Endothelial cell of umbilical vein (primary cell): ENCODE data around the gene PLPP3. TPM values are rescaled to one million over a fixed set of nuclear protein-coding genes. Genes with fewer than 3 reads are reported as not detected.

Experiments used
- BruUV-seq: library from RNA; stranded (reverse); fragments of 400-500 nt; replicated peaks from 2 replicates; lab custom pipeline; 2021; lab: Mats Ljungman, UMichigan
- CTCF ChIA-PET: fragments of 300-600, 350-600 bp; sonication (Branson Sonifier 250); formaldehyde crosslinking; loops from one replicate; lab custom pipeline; 2021; ENCODE audit warnings: antibody characterized with exemption, inconsistent platforms; lab: Charles Lee
- POLR2A ChIA-PET: fragments of 300-600, 350-600 bp; sonication (Branson Sonifier 250); formaldehyde crosslinking; loops from one replicate; lab custom pipeline; 2021; ENCODE audit warnings: antibody characterized with exemption, inconsistent platforms; lab: Charles Lee
- DNase-seq: peaks from one replicate; pipeline ENCODE4 v3.0.0-alpha.2; 2011; ENCODE audit warnings: low read depth, low spot score
- FAIRE-seq: peaks from 2 replicates; lab custom pipeline; 2011; peaks lifted over from hg19 to GRCh38; lab: Jason Lieb, UNC
- H2AFZ ChIP-seq: 2 replicates; pipeline ENCODE4 v1.6.0; 2012; ENCODE audit warnings: low read depth, low read length, control low read depth, inconsistent platforms
- H3K27ac ChIP-seq: 2 replicates; pipeline ENCODE4 v1.5.1; 2011; ENCODE audit warnings: low read depth, mild to moderate bottlenecking, control low read depth, low read length, moderate library complexity; ENCODE audit not compliant: insufficient read depth
- H3K27me3 ChIP-seq, 2 experiments: 2 replicates each; pipeline versions ENCODE4 v1.6.0 to v1.6.1; 2011; ENCODE audit warnings: low read length in 2 of 2, mixed read lengths in 1 of 2; ENCODE audit not compliant: control insufficient read depth in 2 of 2, insufficient read depth in 2 of 2
- H3K36me3 ChIP-seq, 2 experiments: 2 replicates in 1 of 2; 3 replicates in 1 of 2; pipeline ENCODE4 v1.5.1; 2011; ENCODE audit warnings: low read length in 2 of 2, mild to moderate bottlenecking in 1 of 2, moderate library complexity in 1 of 2; ENCODE audit not compliant: control insufficient read depth in 2 of 2, insufficient read depth in 2 of 2; ENCODE audit errors: extremely low read depth in 1 of 2
- H3K4me1 ChIP-seq: 3 replicates; pipeline ENCODE4 v1.5.1; 2011; ENCODE audit warnings: mild to moderate bottlenecking, low read length; ENCODE audit not compliant: control insufficient read depth, insufficient read depth; ENCODE audit errors: extremely low read depth
- H3K4me2 ChIP-seq: 2 replicates; pipeline ENCODE4 v1.6.1; 2011; ENCODE audit warnings: low read length, control low read depth, mixed read lengths; ENCODE audit not compliant: insufficient read depth
- H3K4me3 ChIP-seq, 3 experiments: fragments of 200-600 bp in 1 of 3; sonication (generic), shearing (Covaris generic) in 1 of 3; replicated peaks in 1 of 3; 2 replicates each; pipeline ENCODE4 v1.5.1; 2011 to 2016; ENCODE audit warnings: control low read depth in 3 of 3, low read length in 3 of 3, mild to moderate bottlenecking in 2 of 3, inconsistent platforms in 1 of 3, low read depth in 1 of 3, moderate library complexity in 1 of 3; ENCODE audit not compliant: insufficient read depth in 1 of 3
- H3K79me2 ChIP-seq: 2 replicates; pipeline ENCODE4 v1.6.0; 2012; ENCODE audit warnings: low read length, inconsistent platforms; ENCODE audit not compliant: control insufficient read depth, insufficient read depth
- H3K9ac ChIP-seq: replicated peaks from 2 replicates; pipeline ENCODE3; 2011; ENCODE audit warnings: low read length, control low read depth; ENCODE audit not compliant: insufficient read depth; ENCODE audit errors: extremely low read depth
- H3K9me1 ChIP-seq: replicated peaks from 3 replicates; pipeline ENCODE4 v1.6.0; 2011; ENCODE audit warnings: mild to moderate bottlenecking, low read length; ENCODE audit not compliant: control insufficient read depth, insufficient read depth; ENCODE audit errors: extremely low read depth
- H3K9me3 ChIP-seq: replicated peaks from 2 replicates; pipeline ENCODE4 v1.5.1; 2012; ENCODE audit warnings: low read length, inconsistent platforms; ENCODE audit not compliant: control insufficient read depth, insufficient read depth
- H4K20me1 ChIP-seq: replicated peaks from 2 replicates; pipeline ENCODE3; 2011; ENCODE audit warnings: mild to moderate bottlenecking, low read length; ENCODE audit not compliant: control insufficient read depth, insufficient read depth; ENCODE audit errors: extremely low read depth
- EZH2 ChIP-seq: IDR thresholded peaks from 2 replicates; pipeline ENCODE4 v1.6.1; 2012; ENCODE audit warnings: borderline replicate concordance, low read depth, mild to moderate bottlenecking, moderate library complexity, low read length, inconsistent platforms; ENCODE audit not compliant: severe bottlenecking
- FOS ChIP-seq: IDR thresholded peaks from 2 replicates; pipeline ENCODE4 v1.6.1; 2011; ENCODE audit warnings: mild to moderate bottlenecking, low read length, moderate library complexity, borderline replicate concordance; ENCODE audit not compliant: insufficient read depth
- GATA2 ChIP-seq: IDR thresholded peaks from 2 replicates; pipeline ENCODE4 v1.7.0; 2011; ENCODE audit warnings: low read depth, mild to moderate bottlenecking, moderate library complexity, mixed read lengths, low read length; ENCODE audit not compliant: insufficient read length, insufficient read depth
- JUN ChIP-seq: IDR thresholded peaks from 2 replicates; pipeline ENCODE4 v1.6.1; 2011; ENCODE audit warnings: borderline replicate concordance, low read depth; ENCODE audit not compliant: insufficient read length, insufficient read depth
- POLR2AphosphoS5 ChIP-seq: IDR thresholded peaks from 2 replicates; pipeline ENCODE4 v1.6.1; 2012; ENCODE audit warnings: low read depth, mild to moderate bottlenecking, control low read depth, low read length, moderate library complexity; ENCODE audit not compliant: insufficient read depth
- dilution Hi-C: fragments of 300-500 bp; cut with MboI; formaldehyde crosslinking; loops from one replicate; pipeline ENCODE4 v1.15.0; 2019; ENCODE audit warnings: low sequenced_read_pairs; ENCODE audit not compliant: extremely low pct_ligation_motif_present
- intact Hi-C: fragments of 100-400 bp; cut with micrococcal nuclease; formaldehyde crosslinking; loops from one replicate; pipeline ENCODE4 v1.10.0; 2022
- polyA plus RNA-seq, 4 experiments: library from polyadenylated mRNA; depleted of rRNA in 3 of 4; stranded (reverse) in 3 of 4; unstranded in 1 of 4; fragments of >200 nt; gene quantifications; 2 replicates each; pipeline versions ENCODE4 v1.2.1 to v1.2.3, GENCODE V29; 2011 to 2012; ENCODE audit warnings: missing spikeins in 1 of 4
- total RNA-seq: library from RNA; stranded (reverse); gene quantifications from 2 replicates; pipeline ENCODE4 v1.2.3, GENCODE V29; 2021
- TF ChIP-seq, protein P1 (sequence below): IDR thresholded peaks from 2 replicates; pipeline ENCODE4 v1.6.1; 2011; ENCODE audit not compliant: insufficient read depth, insufficient read length
- TF ChIP-seq, protein P2 (sequence below), 2 donors: IDR thresholded peaks; 1 replicate in 1 of 2; 2 replicates in 1 of 2; pipeline ENCODE4 v1.5.1; 2011; ENCODE audit warnings: low read length in 2 of 2, mild to moderate bottlenecking in 2 of 2, moderate library complexity in 2 of 2, control low read depth in 1 of 2, inconsistent platforms in 1 of 2, low read depth in 1 of 2; ENCODE audit not compliant: insufficient read depth in 1 of 2; ENCODE audit errors: extremely low read depth in 1 of 2

The PLPP3 gene
- total and polyA plus RNA-seq, 2 donors (not counting 3 experiments of a cell fraction or from before 2014, with no cell fraction given): 11.3 to 14.1 TPM

DNA sequence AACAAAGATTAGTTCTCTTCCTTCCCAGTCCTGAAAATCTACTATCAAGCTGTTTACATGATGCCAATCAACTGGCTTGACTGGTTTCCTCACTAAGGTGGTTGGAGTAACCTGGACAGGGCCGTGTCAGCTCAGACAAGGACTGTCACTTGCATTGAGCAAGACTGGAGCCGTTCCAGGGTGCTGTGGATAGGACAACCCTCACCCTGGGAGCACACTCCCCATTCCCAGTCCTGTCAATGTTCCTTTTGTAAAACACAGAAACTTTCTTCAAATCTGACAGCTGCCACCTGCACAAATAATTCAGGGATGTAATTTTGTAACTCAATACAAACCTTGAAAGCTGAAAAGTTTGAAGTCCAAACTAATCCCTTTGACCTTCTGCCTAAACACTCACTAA is 31.4 kb downstream of the PLPP3 start:
- Histone ChIP-seq H3K9me3 (no peaks in the 10 kb centered on the region), H3K27me3 (no peaks in the 10 kb centered on the region), H3K36me3 (no peaks in the 10 kb centered on the region), H3K9ac (no peak overlapping the region), H3K79me2 (peaks cover 1% of the 10 kb centered on the region), H2AFZ (no peak overlapping the region), H3K4me2 (no peak overlapping the region), H4K20me1 (no peaks in the 10 kb centered on the region), H3K9me1 (no peaks in the 10 kb centered on the region), H3K27ac (no peak overlapping the region), H3K4me3 (no peak overlapping the region), H3K4me1 (no peaks in the 10 kb centered on the region)
- DNase-seq (no peak), FAIRE-seq (no peak)
- dilution Hi-C loops: no loop called here
- no peak for TF ChIP-seq POLR2AphosphoS5
- TF ChIP-seq, protein P1, sequence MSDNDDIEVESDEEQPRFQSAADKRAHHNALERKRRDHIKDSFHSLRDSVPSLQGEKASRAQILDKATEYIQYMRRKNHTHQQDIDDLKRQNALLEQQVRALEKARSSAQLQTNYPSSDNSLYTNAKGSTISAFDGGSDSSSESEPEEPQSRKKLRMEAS: no peak
- no peak for TF ChIP-seq JUN
- TF ChIP-seq EZH2: no peak
- TF ChIP-seq GATA2: no peak
- TF ChIP-seq FOS: no peak
- TF ChIP-seq, protein P2, sequence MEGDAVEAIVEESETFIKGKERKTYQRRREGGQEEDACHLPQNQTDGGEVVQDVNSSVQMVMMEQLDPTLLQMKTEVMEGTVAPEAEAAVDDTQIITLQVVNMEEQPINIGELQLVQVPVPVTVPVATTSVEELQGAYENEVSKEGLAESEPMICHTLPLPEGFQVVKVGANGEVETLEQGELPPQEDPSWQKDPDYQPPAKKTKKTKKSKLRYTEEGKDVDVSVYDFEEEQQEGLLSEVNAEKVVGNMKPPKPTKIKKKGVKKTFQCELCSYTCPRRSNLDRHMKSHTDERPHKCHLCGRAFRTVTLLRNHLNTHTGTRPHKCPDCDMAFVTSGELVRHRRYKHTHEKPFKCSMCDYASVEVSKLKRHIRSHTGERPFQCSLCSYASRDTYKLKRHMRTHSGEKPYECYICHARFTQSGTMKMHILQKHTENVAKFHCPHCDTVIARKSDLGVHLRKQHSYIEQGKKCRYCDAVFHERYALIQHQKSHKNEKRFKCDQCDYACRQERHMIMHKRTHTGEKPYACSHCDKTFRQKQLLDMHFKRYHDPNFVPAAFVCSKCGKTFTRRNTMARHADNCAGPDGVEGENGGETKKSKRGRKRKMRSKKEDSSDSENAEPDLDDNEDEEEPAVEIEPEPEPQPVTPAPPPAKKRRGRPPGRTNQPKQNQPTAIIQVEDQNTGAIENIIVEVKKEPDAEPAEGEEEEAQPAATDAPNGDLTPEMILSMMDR (IDR thresholded peaks at IDR 0.05; ENCODE audit: extremely low read depth in 1 of 2, insufficient read depth in 1 of 2, low read depth in 1 of 2, low read length in 2 of 2): no peak
- intact Hi-C loops: no loop called here
- ChIA-PET POLR2A (no interaction called here), CTCF (interaction anchor here (1.0 kb wide), 1 partner anchor 29 kb away, joined by 5 read pairs; no protein-coding TSS in a partner anchor)
- BruUV-seq: no TSS peak
